ENCODE data around the gene PPP4R3B.

PPP4R3B gene

DNA sequence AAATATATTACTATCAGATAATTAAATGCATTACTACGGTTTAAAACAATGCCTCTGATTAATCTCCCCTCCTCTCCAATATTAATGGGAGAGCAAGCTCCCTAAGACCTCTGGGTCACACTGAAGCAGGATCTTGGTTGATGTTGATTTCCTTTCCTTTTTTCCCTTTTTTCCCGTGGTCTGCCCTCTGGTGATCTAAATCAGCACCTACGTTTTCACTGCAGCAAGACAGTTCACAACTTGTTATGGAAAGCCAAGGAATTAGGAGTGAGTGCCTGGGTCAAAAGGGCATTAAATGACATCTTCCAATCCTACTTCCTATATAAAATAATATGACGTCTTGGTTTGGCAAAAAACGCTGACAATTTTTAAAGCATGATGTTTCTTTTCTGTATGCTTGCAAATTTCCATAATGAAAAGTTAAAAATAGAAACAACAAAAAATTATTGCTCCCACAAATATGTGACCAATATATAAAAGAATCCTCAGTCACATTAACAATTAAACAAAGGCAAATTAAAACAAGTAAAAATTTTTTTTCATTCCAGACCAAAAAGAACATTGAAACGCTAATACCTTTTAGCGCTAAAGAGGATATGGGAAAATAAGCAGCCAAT, 105.8 kb downstream of the PPP4R3B start:
- peak; percentile 48 for TF ChIP-seq CTCF (IDR thresholded peaks at IDR 0.05; ENCODE audit: insufficient read depth, low read length, missing control alignments)
- ChIA-PET POLR2A (no interaction called here), CTCF (interaction anchor here (0.6 to 1.2 kb wide), 4 partner anchors 9 to 227 kb away, joined by 3 to 4 read pairs (median 3); no protein-coding TSS in a partner anchor)
- H3K4me3 ChIP-seq (ENCODE audit: low read depth, low read length), result no peak overlapping the region
- no peak for DNase-seq (ENCODE audit: low read depth, low spot score)

GRCh38 chr2:55502590-55503141, 114.8 kb downstream of the PPP4R3B start:
- CTCF ChIA-PET, result interaction anchor here (1.4 kb wide), 1 partner anchor 9 kb away, joined by 4 read pairs; no protein-coding TSS in a partner anchor
- DNase-seq (ENCODE audit: low read depth, low spot score), result no peak
- TF ChIP-seq CTCF (IDR thresholded peaks at IDR 0.05; ENCODE audit: insufficient read depth, low read length, missing control alignments), result no peak
- no peak overlapping the region for H3K4me3 ChIP-seq (ENCODE audit: low read depth, low read length)
- POLR2A ChIA-PET, result no interaction called here

GRCh38 chr2:55500025-55500424, 117.4 kb downstream of the PPP4R3B start:
- no peak overlapping the region for H3K4me3 ChIP-seq (ENCODE audit: low read depth, low read length)
- DNase-seq (ENCODE audit: low read depth, low spot score), result no peak
- ChIA-PET CTCF (interaction anchor here (1.1 kb wide), 1 partner anchor 13 kb away, joined by 3 read pairs; no protein-coding TSS in a partner anchor), POLR2A (interaction anchor here (0.9 kb wide), 1 partner anchor 19 kb away, joined by 3 read pairs; the partner anchor contains the start of gene CFAP36)
- TF ChIP-seq CTCF (IDR thresholded peaks at IDR 0.05; ENCODE audit: insufficient read depth, low read length, missing control alignments), result no peak

DNA sequence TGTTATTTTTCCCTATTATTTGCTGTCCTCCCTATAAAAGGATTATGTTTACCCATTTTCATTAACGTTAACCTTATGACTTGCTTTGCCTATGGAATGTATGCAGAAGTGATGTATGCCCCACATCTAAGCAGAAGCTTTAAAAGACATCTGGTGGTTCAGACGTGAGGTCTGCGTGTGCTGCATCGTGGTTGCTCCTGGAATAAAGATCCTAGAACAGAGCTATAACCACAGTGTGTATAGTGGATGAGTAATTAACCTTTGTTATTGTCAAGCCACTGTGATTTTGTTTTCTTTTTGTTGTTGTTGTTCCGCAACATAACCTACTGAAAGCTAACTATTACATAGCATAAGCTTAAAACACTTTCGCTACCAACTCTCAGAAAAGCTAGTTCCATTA, 118.8 kb downstream of the PPP4R3B start:
- no peak for TF ChIP-seq CTCF (IDR thresholded peaks at IDR 0.05; ENCODE audit: insufficient read depth, low read length, missing control alignments)
- ChIA-PET POLR2A (no interaction called here), CTCF (interaction anchor here (0.7 to 1.0 kb wide), 2 partner anchors 11 to 14 kb away, joined by 3 to 4 read pairs; no protein-coding TSS in a partner anchor)
- no peak overlapping the region for H3K4me3 ChIP-seq (ENCODE audit: low read depth, low read length)
- no peak for DNase-seq (ENCODE audit: low read depth, low spot score)
